ENCODE data around the gene MPRIP.

GRCh38 chr17:17131839-17132238 is 89.6 kb downstream of the MPRIP start:
- TF ChIP-seq SP140L (CRISPR knock-in tag; IDR thresholded peaks at IDR 0.05; ENCODE audit: borderline replicate concordance) (no peak), HMGXB4 (CRISPR knock-in tag; IDR thresholded peaks at IDR 0.05; ENCODE audit: borderline replicate concordance in 1 of 2, low read depth in 1 of 2) (no peak), CTCF (CRISPR knock-in tag; IDR thresholded peaks at IDR 0.05) (no peak; the same call in 1 of the 2 replicates), TFAP4 (IDR thresholded peaks at IDR 0.05; ENCODE audit: borderline replicate concordance, low read depth) (no peak), CHD2 (IDR thresholded peaks at IDR 0.05; ENCODE audit: low read depth, low read length) (no peak)
